H1 (cell line): ENCODE measurements around the gene PAQR8. TPM values are rescaled to one million over a fixed set of nuclear protein-coding genes. Genes with fewer than 3 reads are reported as not detected.

Experiments
- CTCF ChIA-PET: fragments of 300-600 bp; sonication (Branson Sonifier 250); formaldehyde crosslinking; loops from one replicate; lab custom pipeline; 2021; ENCODE audit not compliant: partially characterized antibody; lab: Charles Lee
- POLR2A ChIA-PET: fragments of 300-600 bp; sonication (Branson Sonifier 250); formaldehyde crosslinking; loops from one replicate; lab custom pipeline; 2021; ENCODE audit warnings: inconsistent platforms; ENCODE audit not compliant: partially characterized antibody; lab: Charles Lee
- DNase-seq, 2 experiments: peaks; one replicate each; pipeline versions ENCODE4 v3.0.0 to v3.0.0-alpha.2; 2010 to 2022; ENCODE audit warnings: low spot score in 2 of 2, low read depth in 1 of 2, mixed read lengths in 1 of 2
- FAIRE-seq: peaks from 2 replicates; lab custom pipeline; 2011; peaks lifted over from hg19 to GRCh38; lab: Jason Lieb, UNC
- H2AFZ ChIP-seq: 2 replicates; pipeline ENCODE4 v1.8.1; 2012; ENCODE audit warnings: low read length, inconsistent platforms
- H2AK5ac ChIP-seq: 2 replicates; pipeline ENCODE4 v1.6.1; 2013; ENCODE audit warnings: low read depth, low read length
- H2BK120ac ChIP-seq: replicated peaks from 2 replicates; pipeline ENCODE3; 2013; ENCODE audit warnings: low read depth, low read length, inconsistent platforms
- H2BK12ac ChIP-seq: 2 replicates; pipeline ENCODE4 v1.6.1; 2013; ENCODE audit warnings: low read depth, low read length
- H2BK15ac ChIP-seq: 2 replicates; pipeline ENCODE4 v1.6.1; 2013; ENCODE audit warnings: low read length
- H2BK20ac ChIP-seq: 2 replicates; pipeline ENCODE4 v1.6.1; 2013; ENCODE audit warnings: low read length
- H2BK5ac ChIP-seq: 2 replicates; pipeline ENCODE4 v1.6.1; 2013; ENCODE audit warnings: low read depth, low read length
- H3K14ac ChIP-seq: 2 replicates; pipeline ENCODE4 v1.6.1; 2013; ENCODE audit warnings: inconsistent platforms; ENCODE audit not compliant: insufficient read length
- H3K18ac ChIP-seq: 2 replicates; pipeline ENCODE4 v1.6.1; 2013; ENCODE audit warnings: low read length; ENCODE audit errors: extremely low read depth
- H3K23ac ChIP-seq: 2 replicates; pipeline ENCODE4 v1.6.1; 2013; ENCODE audit warnings: inconsistent platforms; ENCODE audit not compliant: insufficient read length
- H3K23me2 ChIP-seq: 2 replicates; pipeline ENCODE4 v1.6.1; 2013; ENCODE audit warnings: low read depth, low read length
- H3K27ac ChIP-seq: 2 replicates; pipeline ENCODE4 v1.6.1; 2011; ENCODE audit warnings: low read depth, low read length, inconsistent platforms
- H3K27me3 ChIP-seq, 4 experiments: replicated peaks in 1 of 4; 1 replicate in 1 of 4; 2 replicates in 3 of 4; pipeline versions ENCODE4 v1.6.1 to v1.8.1; 2011 to 2013; ENCODE audit warnings: low read length in 3 of 4, mild to moderate bottlenecking in 3 of 4, inconsistent platforms in 2 of 4, mixed read lengths in 2 of 4, moderate library complexity in 1 of 4; ENCODE audit not compliant: control insufficient read depth in 3 of 4, insufficient read depth in 3 of 4; ENCODE audit errors: extremely low read depth in 1 of 4
- H3K36me3 ChIP-seq, 4 experiments: 2 replicates each; pipeline versions ENCODE4 v1.6.1 to v1.8.1; 2011 to 2013; ENCODE audit warnings: mild to moderate bottlenecking in 4 of 4, low read length in 3 of 4, moderate library complexity in 2 of 4, control low read depth in 1 of 4, inconsistent platforms in 1 of 4; ENCODE audit not compliant: insufficient read depth in 4 of 4, control insufficient read depth in 2 of 4
- H3K4ac ChIP-seq: replicated peaks from 2 replicates; pipeline ENCODE3; 2013; ENCODE audit warnings: low read length, low read depth, mixed read lengths, inconsistent platforms; ENCODE audit not compliant: insufficient read length
- H3K4me1 ChIP-seq, 4 experiments: replicated peaks in 1 of 4; 1 replicate in 1 of 4; 2 replicates in 3 of 4; pipeline versions ENCODE4 v1.6.1 to v1.8.1; 2011 to 2013; ENCODE audit warnings: low read length in 3 of 4, inconsistent platforms in 2 of 4, mixed read lengths in 1 of 4; ENCODE audit not compliant: insufficient read depth in 4 of 4, control insufficient read depth in 3 of 4
- H3K4me2 ChIP-seq, 2 experiments: 2 replicates each; pipeline versions ENCODE4 v1.6.1 to v1.8.1; 2011 to 2013; ENCODE audit warnings: low read depth in 2 of 2, low read length in 2 of 2, control low read depth in 1 of 2, inconsistent platforms in 1 of 2, mild to moderate bottlenecking in 1 of 2; ENCODE audit not compliant: insufficient read depth in 1 of 2
- H3K4me3 ChIP-seq, 4 experiments: fragments of 200-600, 300-600 bp in 1 of 4; sonication (generic), shearing (Covaris generic), sonication (Bioruptor Twin) in 1 of 4; 2 replicates each; pipeline versions ENCODE4 v1.5.1 to v1.8.1; 2011 to 2016; ENCODE audit warnings: low read length in 4 of 4, low read depth in 3 of 4, control low read depth in 2 of 4, inconsistent platforms in 2 of 4, mild to moderate bottlenecking in 2 of 4, mixed read lengths in 1 of 4, moderate library complexity in 1 of 4; ENCODE audit not compliant: insufficient read depth in 2 of 4; ENCODE audit errors: extremely low read depth in 1 of 4
- H3K56ac ChIP-seq: replicated peaks from 2 replicates; pipeline ENCODE3; 2013; ENCODE audit warnings: low read depth, mild to moderate bottlenecking, mixed read lengths, low read length, inconsistent platforms; ENCODE audit not compliant: insufficient read length
- H3K79me1 ChIP-seq: 2 replicates; pipeline ENCODE4 v1.6.1; 2013; ENCODE audit warnings: low read depth, low read length, control low read depth
- H3K79me2 ChIP-seq, 2 experiments: 2 replicates each; pipeline versions ENCODE4 v1.6.1 to v1.8.1; 2012 to 2013; ENCODE audit warnings: low read length in 2 of 2, mild to moderate bottlenecking in 2 of 2, inconsistent platforms in 1 of 2; ENCODE audit not compliant: insufficient read depth in 2 of 2, control insufficient read depth in 1 of 2
- H3K9ac ChIP-seq, 4 experiments: replicated peaks in 1 of 4; 1 replicate in 1 of 4; 2 replicates in 3 of 4; pipeline versions ENCODE4 v1.6.1 to v1.8.1; 2011 to 2013; ENCODE audit warnings: low read depth in 3 of 4, low read length in 3 of 4, control low read depth in 2 of 4, mild to moderate bottlenecking in 2 of 4, moderate library complexity in 2 of 4, inconsistent platforms in 1 of 4; ENCODE audit errors: extremely low read depth in 1 of 4
- H3K9me3 ChIP-seq, 2 experiments: 2 replicates each; pipeline versions ENCODE4 v1.6.1 to v1.8.1; 2012 to 2013; ENCODE audit warnings: mild to moderate bottlenecking in 2 of 2, moderate library complexity in 2 of 2, control low read depth in 1 of 2, inconsistent platforms in 1 of 2, low read depth in 1 of 2, low read length in 1 of 2, mixed read lengths in 1 of 2; ENCODE audit not compliant: insufficient read depth in 2 of 2
- H4K20me1 ChIP-seq, 2 experiments: replicated peaks in 1 of 2; 2 replicates each; pipeline versions ENCODE3 to v1.8.1; 2011 to 2013; ENCODE audit warnings: inconsistent platforms in 2 of 2, low read length in 2 of 2, mild to moderate bottlenecking in 1 of 2; ENCODE audit not compliant: insufficient read depth in 2 of 2, control insufficient read depth in 1 of 2
- H4K5ac ChIP-seq: 2 replicates; pipeline ENCODE4 v1.6.1; 2013; ENCODE audit warnings: low read length, low read depth, mixed read lengths, inconsistent platforms; ENCODE audit not compliant: insufficient read length
- H4K8ac ChIP-seq: 2 replicates; pipeline ENCODE4 v1.8.0; 2013; ENCODE audit warnings: mild to moderate bottlenecking, moderate library complexity, low read length, inconsistent platforms; ENCODE audit not compliant: insufficient read depth; ENCODE audit errors: extremely low read depth
- H4K91ac ChIP-seq: replicated peaks from 2 replicates; pipeline ENCODE3; 2013; ENCODE audit warnings: low read length, mixed read lengths, inconsistent platforms; ENCODE audit not compliant: insufficient read length
- ASH2L ChIP-seq: fragments of 200-600, 300-600 bp; sonication (generic); IDR thresholded peaks from one replicate; pipeline ENCODE4 v1.7.1; 2017; ENCODE audit warnings: low read length
- EGR1 ChIP-seq: IDR thresholded peaks from 2 replicates; pipeline ENCODE4 v1.6.1; 2011; ENCODE audit warnings: low read depth, low read length, borderline replicate concordance
- EZH2 ChIP-seq: fragments of 200-600 bp; sonication (generic); IDR thresholded peaks from 2 replicates; pipeline ENCODE4 v1.7.1; 2012; ENCODE audit warnings: low read depth, mild to moderate bottlenecking, moderate library complexity, low read length, inconsistent platforms; ENCODE audit not compliant: severe bottlenecking
- FOSL1 ChIP-seq: IDR thresholded peaks from 2 replicates; pipeline ENCODE4 v1.6.1; 2011; ENCODE audit warnings: mild to moderate bottlenecking, low read depth, low read length, moderate library complexity; ENCODE audit not compliant: insufficient read depth
- HDAC6 ChIP-seq: IDR thresholded peaks from one replicate; pipeline ENCODE4 v1.7.1; 2012; ENCODE audit warnings: low read depth, mild to moderate bottlenecking, inconsistent platforms, low read length, moderate library complexity
- MAFK ChIP-seq: IDR thresholded peaks from 2 replicates; pipeline ENCODE4 v1.6.1; 2012; ENCODE audit warnings: low read depth, mild to moderate bottlenecking, improper control_type of control experiment, low read length
- POLR2AphosphoS5 ChIP-seq: IDR thresholded peaks from 2 replicates; pipeline ENCODE4 v1.6.1; 2011; ENCODE audit warnings: low read depth, low read length
- RXRA ChIP-seq: IDR thresholded peaks from 2 replicates; pipeline ENCODE4 v1.6.1; 2011; ENCODE audit warnings: low read depth, mild to moderate bottlenecking, low read length, moderate library complexity; ENCODE audit not compliant: insufficient read depth
- SP2 ChIP-seq: IDR thresholded peaks from 2 replicates; pipeline ENCODE4 v1.6.1; 2012; ENCODE audit warnings: mild to moderate bottlenecking, low read length, inconsistent platforms
- WGBS, 2 experiments: shearing (Covaris generic) in 1 of 2; methylation state at CpG; one replicate each; pipeline versions ENCODE4 v1.1.6 to v1.1.7; 2013 to 2015; ENCODE audit warnings: low lambda C conversion rate in 2 of 2, mixed read lengths in 2 of 2, inconsistent platforms in 1 of 2, low coverage in 1 of 2, missing lambda C conversion rate in 1 of 2; ENCODE audit not compliant: insufficient replicate concordance in 2 of 2, insufficient coverage in 1 of 2, insufficient read length in 1 of 2; ENCODE audit errors: extremely low coverage in 1 of 2, missing lambda C conversion rate in 1 of 2; 5-methylcytosine and 5-hydroxymethylcytosine counted together
- polyA plus RNA-seq, 7 experiments: library from polyadenylated mRNA; depleted of rRNA in 3 of 7; stranded (reverse) in 5 of 7; unstranded in 2 of 7; fragments of >200 nt in 5 of 7; fragments of 200-250 nt in 2 of 7; gene quantifications; 1 replicate in 5 of 7; 2 replicates in 1 of 7; 4 replicates in 1 of 7; pipeline versions ENCODE4 v1.2.1 to v1.2.3, GENCODE V29; 2011 to 2013; ENCODE audit warnings: missing spikeins in 2 of 7, mixed read lengths in 2 of 7
- total RNA-seq: library from RNA; stranded (reverse); fragmentation: NEBNext Ultra II Directional; extraction: Animal tissue kit (Norgen Biotek cat#: 25700); gene quantifications from 2 replicates; pipeline ENCODE4 v1.2.1, GENCODE V29; 2021
- TF ChIP-seq, protein P1 (sequence below): IDR thresholded peaks from 2 replicates; pipeline ENCODE4 v1.6.1; 2012; ENCODE audit warnings: inconsistent platforms
- TF ChIP-seq, protein P2 (sequence below): IDR thresholded peaks from 2 replicates; pipeline ENCODE4 v1.6.1; 2011; ENCODE audit warnings: low read depth, mild to moderate bottlenecking, low read length; ENCODE audit not compliant: insufficient read depth

Gene PAQR8
- total and polyA plus RNA-seq, 2 of the 8 experiments (the other 6 are each of a cell fraction or from before 2014, with no cell fraction given), result 7.6 to 9.6 TPM

DNA sequence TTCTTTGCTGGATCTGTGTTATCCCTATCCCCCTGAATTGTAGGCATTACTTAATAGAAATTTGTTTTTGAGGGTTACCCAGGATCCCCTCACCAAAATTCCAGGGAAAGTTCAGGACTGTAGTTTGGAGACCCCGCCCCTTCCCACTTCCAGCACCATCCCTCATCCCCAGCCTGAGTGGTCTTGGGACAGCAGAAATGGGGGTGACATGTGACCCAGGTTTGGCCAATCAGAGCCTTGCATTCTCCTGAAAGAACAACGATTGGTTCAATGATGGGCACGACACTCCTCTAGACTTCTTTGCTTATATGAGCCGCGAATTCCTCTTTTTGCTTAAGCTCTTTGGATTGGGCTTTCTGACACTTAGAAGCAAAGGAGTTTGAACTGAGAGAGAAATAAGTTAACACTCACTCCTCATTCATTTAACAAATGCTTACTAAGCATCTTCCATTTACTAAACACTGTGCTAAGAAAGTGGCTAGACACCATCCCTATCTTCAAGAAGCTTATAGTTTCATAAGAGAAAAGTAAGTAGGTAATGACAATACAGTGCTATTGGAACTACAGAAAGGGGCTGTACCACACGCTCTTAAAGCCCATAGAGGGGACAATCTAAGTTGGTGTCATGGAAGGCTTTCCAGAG is 24.9 kb upstream of the PAQR8 start:
- no peaks in the 10 kb centered on the region for H3K9me3 ChIP-seq
- no peak overlapping the region for H2BK120ac ChIP-seq
- no peak overlapping the region for H3K56ac ChIP-seq
- H4K5ac ChIP-seq, result no peak overlapping the region
- H4K91ac ChIP-seq, result no peak overlapping the region
- no peak overlapping the region for H2BK20ac ChIP-seq
- ChIA-PET POLR2A (interaction anchor here (1.2 kb wide), 1 partner anchor 52 kb away, joined by 4 read pairs; the partner anchor contains the start of gene MCM3), CTCF (interaction anchor here (1.4 to 2.5 kb wide), 2 partner anchors 11 to 52 kb away, joined by 5 to 10 read pairs; partner anchors contain the start of gene MCM3)
- H2AFZ ChIP-seq, result no peak overlapping the region
- TF ChIP-seq HDAC6, result no peak
- TF ChIP-seq FOSL1, result no peak
- no peak for TF ChIP-seq POLR2AphosphoS5
- TF ChIP-seq ASH2L, result no peak
- TF ChIP-seq, protein P1, sequence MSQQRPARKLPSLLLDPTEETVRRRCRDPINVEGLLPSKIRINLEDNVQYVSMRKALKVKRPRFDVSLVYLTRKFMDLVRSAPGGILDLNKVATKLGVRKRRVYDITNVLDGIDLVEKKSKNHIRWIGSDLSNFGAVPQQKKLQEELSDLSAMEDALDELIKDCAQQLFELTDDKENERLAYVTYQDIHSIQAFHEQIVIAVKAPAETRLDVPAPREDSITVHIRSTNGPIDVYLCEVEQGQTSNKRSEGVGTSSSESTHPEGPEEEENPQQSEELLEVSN, result no peak
- TF ChIP-seq SP2, result no peak
- no peak for TF ChIP-seq MAFK
- TF ChIP-seq EGR1, result no peak
- TF ChIP-seq, protein P2, sequence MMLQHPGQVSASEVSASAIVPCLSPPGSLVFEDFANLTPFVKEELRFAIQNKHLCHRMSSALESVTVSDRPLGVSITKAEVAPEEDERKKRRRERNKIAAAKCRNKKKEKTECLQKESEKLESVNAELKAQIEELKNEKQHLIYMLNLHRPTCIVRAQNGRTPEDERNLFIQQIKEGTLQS, result no peak
- no peak for TF ChIP-seq RXRA
- no peak for TF ChIP-seq EZH2
- no peak overlapping the region for H2BK12ac ChIP-seq
- no peak overlapping the region for H3K18ac ChIP-seq
- no peak overlapping the region for H3K4ac ChIP-seq
- no peak overlapping the region for H2BK15ac ChIP-seq
- no peak overlapping the region for H3K23ac ChIP-seq
- no peaks in the 10 kb centered on the region for H4K20me1 ChIP-seq
- H3K23me2 ChIP-seq, result no peaks in the 10 kb centered on the region
- DNase-seq (no peak), FAIRE-seq (no peak)
- 87% methylated on average over 6 of the region's 6 CpGs; no CpG with 5 or more reads in 1 of the 2 experiments for WGBS, 2 experiments
- H3K4me2 ChIP-seq, result no peak overlapping the region
- no peaks in the 10 kb centered on the region for H3K36me3 ChIP-seq
- no peak overlapping the region for H3K9ac ChIP-seq
- H3K27ac ChIP-seq, result no peak overlapping the region
- H2AK5ac ChIP-seq, result no peak overlapping the region
- H3K79me2 ChIP-seq, result no peaks in the 10 kb centered on the region
- no peaks in the 10 kb centered on the region for H3K79me1 ChIP-seq
- H3K14ac ChIP-seq, result no peak overlapping the region
- no peaks in the 10 kb centered on the region for H3K4me1 ChIP-seq
- no peak overlapping the region for H3K4me3 ChIP-seq
- H2BK5ac ChIP-seq, result no peak overlapping the region
- H3K27me3 ChIP-seq, result no peaks in the 10 kb centered on the region; a peak in 1 of 7 replicates
- no peak overlapping the region for H4K8ac ChIP-seq
